ENCODE data around the gene DSN1.
A peak's percentile ranks its signal among the peaks of the same experiment; 100 is the strongest.

Gene DSN1

GRCh38 chr20:36775826-36776225 is 2.3 kb upstream of the DSN1 start:
- H3F3A ChIP-seq (ENCODE audit: insufficient read depth, low read length), result no peaks in the 10 kb centered on the region
- H3K4me1 ChIP-seq (ENCODE audit: insufficient read depth, low read length, severe bottlenecking), result peaks cover 29% of the 10 kb centered on the region
- no peaks in the 10 kb centered on the region for H3K9me2 ChIP-seq (ENCODE audit: low read depth, low read length)
- no peak overlapping the region for H3K4me2 ChIP-seq (ENCODE audit: low read length)
- H3K79me2 ChIP-seq (ENCODE audit: insufficient read depth, low read length), result peaks cover 9% of the 10 kb centered on the region
- H3K9ac ChIP-seq (ENCODE audit: low read length), result no peak overlapping the region
- H3K9me3 ChIP-seq (ENCODE audit: low read length), result no peaks in the 10 kb centered on the region
- no peaks in the 10 kb centered on the region for H4K20me1 ChIP-seq (ENCODE audit: insufficient read depth, low read length)
- no peak overlapping the region for H3K4me3 ChIP-seq (ENCODE audit: low read depth, low read length, poor library complexity, severe bottlenecking)
- TF ChIP-seq EZH2 (IDR thresholded peaks at IDR 0.05; ENCODE audit: borderline replicate concordance, low read length) (no peak), CTCF (IDR thresholded peaks at IDR 0.05; ENCODE audit: low read length) (no peak)
- H3K27me3 ChIP-seq (ENCODE audit: insufficient read depth, low read length), result no peaks in the 10 kb centered on the region
- H3K36me3 ChIP-seq (ENCODE audit: insufficient read depth, low read length), result peaks cover 4% of the 10 kb centered on the region; the same call in 1 of the 2 replicates
- H3K27ac ChIP-seq (ENCODE audit: low read depth, low read length, poor library complexity, severe bottlenecking), result no peak overlapping the region
- no peak overlapping the region for H2AFZ ChIP-seq (ENCODE audit: low read length)

GRCh38 chr20:36775196-36775595 is 1.6 kb upstream of the DSN1 start:
- Histone ChIP-seq H3F3A (ENCODE audit: insufficient read depth, low read length) (no peaks in the 10 kb centered on the region), H3K4me3 (ENCODE audit: low read depth, low read length, poor library complexity, severe bottlenecking) (no peak overlapping the region), H3K27me3 (ENCODE audit: insufficient read depth, low read length) (no peaks in the 10 kb centered on the region), H2AFZ (ENCODE audit: low read length) (no peak overlapping the region), H4K20me1 (ENCODE audit: insufficient read depth, low read length) (no peaks in the 10 kb centered on the region), H3K36me3 (ENCODE audit: insufficient read depth, low read length) (peaks cover 9% of the 10 kb centered on the region; the same call in 1 of the 2 replicates), H3K4me1 (ENCODE audit: insufficient read depth, low read length, severe bottlenecking) (peaks cover 29% of the 10 kb centered on the region), H3K9me2 (ENCODE audit: low read depth, low read length) (no peaks in the 10 kb centered on the region), H3K9me3 (ENCODE audit: low read length) (no peaks in the 10 kb centered on the region), H3K79me2 (ENCODE audit: insufficient read depth, low read length) (peaks cover 9% of the 10 kb centered on the region), H3K9ac (ENCODE audit: low read length) (no peak overlapping the region), H3K27ac (ENCODE audit: low read depth, low read length, poor library complexity, severe bottlenecking) (no peak overlapping the region), H3K4me2 (ENCODE audit: low read length) (no peak overlapping the region)
- TF ChIP-seq EZH2 (IDR thresholded peaks at IDR 0.05; ENCODE audit: borderline replicate concordance, low read length) (no peak), CTCF (IDR thresholded peaks at IDR 0.05; ENCODE audit: low read length) (no peak)

GRCh38 chr20:36773107-36773596 is 411 bp downstream of the DSN1 start:
- TF ChIP-seq EZH2 (IDR thresholded peaks at IDR 0.05; ENCODE audit: borderline replicate concordance, low read length) (no peak), CTCF (IDR thresholded peaks at IDR 0.05; ENCODE audit: low read length) (no peak)
- Histone ChIP-seq H3K9me2 (ENCODE audit: low read depth, low read length) (no peaks in the 10 kb centered on the region), H3K27me3 (ENCODE audit: insufficient read depth, low read length) (no peaks in the 10 kb centered on the region), H2AFZ (ENCODE audit: low read length) (0 out of 2 replicates have a peak overlapping the region, but pooled peaks have one; percentile 6), H3K4me1 (ENCODE audit: insufficient read depth, low read length, severe bottlenecking) (peaks cover 39% of the 10 kb centered on the region), H3K4me2 (ENCODE audit: low read length) (peak overlapping the region; percentile 97), H3K79me2 (ENCODE audit: insufficient read depth, low read length) (peaks cover 9% of the 10 kb centered on the region), H3K4me3 (ENCODE audit: low read depth, low read length, poor library complexity, severe bottlenecking) (peak overlapping the region; percentile 89), H3K9ac (ENCODE audit: low read length) (peak overlapping the region; percentile 95), H3F3A (ENCODE audit: insufficient read depth, low read length) (no peaks in the 10 kb centered on the region), H4K20me1 (ENCODE audit: insufficient read depth, low read length) (no peaks in the 10 kb centered on the region), H3K9me3 (ENCODE audit: low read length) (no peaks in the 10 kb centered on the region), H3K27ac (ENCODE audit: low read depth, low read length, poor library complexity, severe bottlenecking) (no peak overlapping the region), H3K36me3 (ENCODE audit: insufficient read depth, low read length) (peaks cover 24% of the 10 kb centered on the region; the same call in 1 of the 2 replicates)

Data from OCI-LY1 (cell line).